Right forelimb (tissue), 1 donor: ENCODE results near the gene DAGLB.
A peak's percentile ranks its signal among the peaks of the same experiment; 100 is the strongest.
"Not testable (repeated sequence)": the region's sequence is repeated elsewhere in the genome, so short reads cannot be mapped to it uniquely, and the experiment has no call there.

Experiments
- DNase-seq: peaks from one replicate; pipeline ENCODE4 v3.0.0-alpha.2; 2018

DAGLB gene

DNA sequence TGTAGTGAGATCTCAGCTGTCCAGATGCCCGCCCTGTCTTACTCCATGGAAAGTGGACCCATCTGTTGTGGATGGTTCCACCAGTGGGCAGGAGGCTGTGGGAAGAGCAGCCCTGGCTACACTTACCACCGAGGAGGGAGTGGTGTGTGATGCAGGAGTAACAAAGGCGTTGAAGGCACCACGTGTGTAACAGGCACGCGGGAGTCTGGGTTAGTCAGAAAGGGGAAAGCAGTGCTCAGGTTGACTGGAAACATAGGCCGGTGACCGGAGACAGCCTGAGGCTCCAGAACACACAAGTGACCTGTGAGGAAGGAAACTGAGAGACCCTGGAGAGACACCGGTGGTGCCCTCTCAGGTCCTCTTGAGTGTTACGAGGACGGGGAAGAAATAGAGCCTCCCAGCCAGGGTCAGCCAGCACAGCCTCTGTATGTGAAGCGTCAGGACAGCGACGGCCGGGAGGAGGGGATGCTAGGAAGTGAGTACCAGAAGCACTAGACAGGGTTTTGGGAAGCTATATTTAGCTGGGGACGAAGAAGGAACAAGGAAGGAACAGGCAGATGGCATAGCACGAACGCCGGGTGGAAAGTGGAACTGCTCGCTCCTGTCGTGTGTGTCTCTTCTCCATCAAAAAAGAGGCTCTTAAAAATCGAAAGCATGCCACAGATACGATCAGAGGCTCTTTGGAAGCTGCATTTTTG, 51.7 kb downstream of the DAGLB start:
- no peak for DNase-seq

DNA sequence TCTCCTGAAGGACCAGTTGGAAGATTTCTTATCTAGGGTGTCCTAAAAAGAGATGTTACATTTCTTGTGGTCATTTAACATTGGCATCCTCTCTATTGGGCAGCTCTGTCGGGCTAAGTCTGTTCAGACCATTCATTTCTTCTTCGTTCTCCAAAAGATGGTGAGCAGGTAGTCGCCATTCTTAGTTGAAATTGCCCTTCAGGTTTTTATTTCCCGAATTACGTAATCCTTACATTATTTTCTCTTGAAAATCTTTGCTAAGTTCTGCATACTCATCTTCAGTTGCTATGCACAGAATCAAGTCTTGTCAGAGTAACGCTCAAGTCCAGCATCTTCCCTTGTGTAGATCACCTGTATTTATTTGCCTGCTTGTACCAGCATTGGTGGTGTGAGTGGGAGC, 53.6 kb downstream of the DAGLB start:
- no peak for DNase-seq

DNA sequence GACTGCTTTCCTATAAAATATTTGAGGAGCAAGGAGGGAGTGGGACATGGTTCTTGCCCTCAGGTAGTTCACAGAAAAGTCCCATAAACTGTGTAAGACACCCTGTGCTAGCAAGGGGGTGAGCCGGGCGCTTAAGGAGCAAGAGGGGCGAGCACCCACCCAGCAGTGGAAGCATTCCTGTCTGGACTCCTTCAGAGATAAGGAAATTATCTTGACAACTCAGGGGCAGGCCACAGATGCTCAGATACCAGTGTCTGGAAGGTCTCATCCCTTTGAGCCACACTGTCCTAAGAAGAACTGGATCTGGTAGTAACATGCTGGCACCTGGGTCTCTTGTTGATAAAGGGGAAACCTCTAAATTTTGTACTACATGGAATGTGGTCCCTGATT, 54.1 kb downstream of the DAGLB start:
- no peak for DNase-seq

DNA sequence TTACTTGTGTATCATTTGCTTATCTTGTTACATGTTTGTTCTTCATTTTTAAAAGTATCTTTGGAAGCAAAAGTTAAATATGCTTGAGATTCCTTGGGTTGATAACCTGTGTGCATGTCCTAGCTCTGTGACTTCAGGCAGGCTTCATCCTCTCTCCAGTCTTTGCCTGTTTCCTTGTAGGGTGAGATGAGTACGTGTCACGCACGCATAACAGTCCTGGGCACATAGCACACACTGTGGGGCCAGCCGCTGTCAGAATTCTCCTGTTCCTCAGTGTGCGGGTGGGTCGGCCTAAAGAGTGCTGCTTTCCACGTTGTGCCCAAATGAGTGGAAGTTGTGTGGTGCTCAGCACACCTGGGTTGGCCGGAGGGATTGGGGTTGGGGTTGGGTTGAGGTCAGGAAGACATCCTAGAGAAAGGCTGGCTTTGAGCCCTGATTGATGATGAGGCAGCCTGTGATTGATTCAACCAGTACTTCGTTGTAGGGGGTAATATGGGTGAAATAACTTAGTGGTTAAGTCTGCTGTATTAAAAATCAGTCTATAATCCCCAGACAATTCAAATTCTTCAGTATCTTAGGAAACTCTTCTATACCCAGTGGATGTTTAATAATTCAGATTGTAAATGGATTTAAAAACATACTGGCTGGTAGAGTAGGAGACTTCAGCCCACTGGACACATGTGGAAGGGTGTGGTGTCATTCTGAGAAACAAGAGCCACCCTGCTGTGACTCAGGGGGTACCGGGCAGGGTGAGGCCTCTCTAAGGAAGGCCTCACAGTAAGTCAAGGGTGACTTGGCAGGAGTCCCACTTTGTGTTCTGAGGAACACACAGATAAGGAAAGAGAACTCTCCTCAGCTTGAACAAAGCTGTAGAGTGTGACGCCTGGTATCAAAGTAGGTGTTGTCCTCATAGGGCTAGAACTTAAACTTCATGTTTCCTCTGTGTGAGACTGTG, 54.8 kb downstream of the DAGLB start:
- DNase-seq = no peak

GRCh38 chr7:6389728-6390127, 58.0 kb downstream of the DAGLB start:
- DNase-seq = no peak

GRCh38 chr7:6387734-6388294, 59.9 kb downstream of the DAGLB start:
- no peak for DNase-seq

DNA sequence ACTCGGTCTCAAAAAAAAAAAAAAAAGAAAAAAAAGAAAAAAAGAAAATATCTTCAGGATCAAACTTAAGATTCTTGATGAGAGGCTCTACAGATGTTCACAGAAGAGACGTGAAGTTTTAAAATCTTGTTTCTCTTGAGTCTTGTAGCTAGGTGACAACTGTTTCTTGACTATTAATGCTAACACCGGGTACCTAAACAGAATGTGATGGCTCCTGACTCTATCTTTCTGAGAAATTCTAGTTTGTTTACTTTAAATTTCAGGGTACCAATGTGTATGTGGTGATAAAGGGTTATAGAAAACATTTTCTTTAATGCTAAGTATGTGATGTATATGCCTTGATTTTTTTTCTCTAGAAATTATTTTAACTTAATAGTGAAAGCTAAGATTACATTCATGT, 61.0 kb downstream of the DAGLB start:
- no peak for DNase-seq

DNA sequence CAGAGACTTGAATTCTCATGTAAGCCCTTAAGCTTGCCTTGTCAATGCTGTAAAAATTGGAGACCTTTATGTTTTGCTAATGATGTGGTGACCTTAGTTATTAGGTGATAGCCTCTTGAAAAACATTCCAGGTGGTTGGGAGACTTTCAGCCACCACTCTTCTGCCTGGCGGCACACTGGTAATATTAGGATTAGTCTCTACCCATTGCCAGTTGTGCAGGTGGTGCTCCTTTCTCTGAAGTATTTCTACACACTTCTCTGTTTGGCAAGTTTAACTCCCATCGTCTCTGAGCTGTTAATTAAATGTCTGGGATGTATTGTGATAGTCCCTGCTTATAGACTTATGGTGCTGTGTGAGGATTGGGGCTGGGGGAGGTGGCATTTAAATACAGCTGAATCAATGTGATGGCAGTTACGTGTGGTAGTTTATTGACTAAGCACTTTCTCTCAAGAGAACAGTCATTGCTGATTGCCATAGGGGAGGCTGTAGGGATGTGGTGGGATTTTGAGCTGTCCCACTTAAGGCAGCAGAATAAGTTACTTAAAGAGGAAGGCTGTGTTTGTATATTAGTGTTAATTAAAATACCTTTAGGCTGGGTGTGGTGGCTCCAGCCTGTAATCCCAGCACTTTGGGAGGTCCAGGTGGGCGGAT, 61.7 kb downstream of the DAGLB start:
- no peak for DNase-seq

DNA sequence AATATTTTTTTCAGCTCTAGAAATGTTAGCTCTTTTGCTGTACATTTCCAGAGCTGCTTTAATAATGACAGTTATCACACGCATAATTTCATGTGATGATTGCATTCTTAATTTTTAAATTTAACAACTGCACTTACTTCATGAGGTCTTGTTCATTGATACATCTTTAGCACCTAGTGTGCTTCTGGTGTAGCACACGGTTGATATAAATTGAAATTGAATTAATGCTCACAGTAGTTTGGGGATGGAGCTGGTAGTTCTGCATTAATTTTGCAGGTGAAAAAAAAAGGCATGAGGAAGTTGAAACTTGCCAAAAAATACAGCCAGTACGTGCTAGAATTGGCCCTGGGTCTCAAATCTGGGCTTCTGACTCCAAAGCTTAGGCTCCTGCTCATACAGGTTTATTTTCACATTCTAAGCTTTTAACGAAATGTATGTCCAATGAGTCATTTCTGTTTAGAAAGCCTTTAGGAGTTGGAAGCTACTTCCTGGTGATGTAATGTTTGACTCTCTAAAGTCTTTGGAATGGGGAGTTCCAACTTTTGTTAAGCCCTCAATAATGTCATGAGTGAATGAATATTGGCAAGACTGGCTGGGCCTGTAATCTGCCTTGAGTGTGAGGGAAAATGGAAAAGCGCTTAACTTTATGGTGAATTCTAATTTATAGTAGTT, 62.5 kb downstream of the DAGLB start:
- peak; percentile 32 for DNase-seq

- DNase-seq = peak; percentile 4
Measured at GRCh38 chr7:6384327-6384726, 63.4 kb downstream of the DAGLB start.

- no peak for DNase-seq
Measured at GRCh38 chr7:6382817-6383216, 64.9 kb downstream of the DAGLB start.

DNA sequence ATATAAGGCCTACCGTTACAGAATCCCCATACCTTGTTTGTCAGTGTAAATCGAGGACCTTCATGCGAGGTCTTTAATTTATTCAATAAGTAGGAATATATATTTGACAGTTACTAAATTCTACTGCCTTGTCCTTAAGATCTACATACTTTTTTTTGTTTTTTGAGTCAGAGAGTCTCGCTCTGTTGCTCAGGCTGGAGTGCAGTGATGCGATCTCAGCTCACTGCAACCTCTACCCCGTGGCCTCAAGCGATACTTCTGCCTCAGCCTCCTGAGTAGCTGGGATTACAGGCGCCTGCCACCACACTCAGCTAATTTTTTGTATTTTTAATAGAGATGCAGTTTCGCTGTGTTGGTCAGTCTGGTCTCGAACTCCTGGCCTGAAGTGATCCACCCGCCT, 65.9 kb downstream of the DAGLB start:
- not testable (repeated sequence) for DNase-seq

- DNase-seq = no peak
Measured at GRCh38 chr7:6380310-6381095, 67.3 kb downstream of the DAGLB start.

- DNase-seq = no peak
Measured at GRCh38 chr7:6379886-6380285, 67.9 kb downstream of the DAGLB start.

DNA sequence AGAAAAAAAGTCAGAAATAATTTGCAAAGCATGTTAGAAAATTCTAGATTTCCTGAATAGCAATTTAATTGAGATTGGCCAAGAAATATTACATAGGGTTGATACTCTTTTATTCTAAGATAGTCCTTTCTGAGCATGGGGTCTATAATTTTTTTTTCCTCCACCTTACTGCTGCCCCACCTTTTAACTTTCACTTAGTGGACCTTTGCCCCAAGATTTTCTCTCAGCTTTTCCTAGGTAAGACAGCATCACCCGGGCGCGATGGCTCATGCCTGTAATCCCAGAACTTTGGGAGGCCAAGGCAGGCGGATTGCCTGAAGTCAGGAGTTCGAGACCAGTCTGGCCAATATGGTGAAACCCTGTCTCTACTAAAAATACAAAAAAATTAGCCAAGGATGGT, 69.2 kb downstream of the DAGLB start:
- not testable (repeated sequence) for DNase-seq

DNA sequence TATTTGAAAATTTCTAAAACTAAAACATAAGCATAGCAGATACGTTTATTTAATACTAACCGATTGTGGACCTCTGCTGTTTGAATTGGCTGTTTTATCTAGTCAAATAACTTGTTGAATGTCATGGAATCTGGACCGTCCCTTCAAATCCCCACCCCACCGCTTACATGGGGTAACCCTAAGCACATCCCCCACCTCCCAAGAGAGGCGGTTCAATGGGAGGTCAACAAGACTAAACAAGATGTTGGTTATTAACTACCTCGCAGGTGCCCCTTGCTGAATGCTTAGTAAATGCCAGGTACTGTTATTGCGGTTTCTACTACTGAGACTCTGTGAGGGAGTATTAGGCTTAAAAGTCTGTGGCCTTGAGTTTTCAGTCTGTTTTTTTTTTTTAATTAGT, 70.9 kb downstream of the DAGLB start:
- no peak for DNase-seq

DNA sequence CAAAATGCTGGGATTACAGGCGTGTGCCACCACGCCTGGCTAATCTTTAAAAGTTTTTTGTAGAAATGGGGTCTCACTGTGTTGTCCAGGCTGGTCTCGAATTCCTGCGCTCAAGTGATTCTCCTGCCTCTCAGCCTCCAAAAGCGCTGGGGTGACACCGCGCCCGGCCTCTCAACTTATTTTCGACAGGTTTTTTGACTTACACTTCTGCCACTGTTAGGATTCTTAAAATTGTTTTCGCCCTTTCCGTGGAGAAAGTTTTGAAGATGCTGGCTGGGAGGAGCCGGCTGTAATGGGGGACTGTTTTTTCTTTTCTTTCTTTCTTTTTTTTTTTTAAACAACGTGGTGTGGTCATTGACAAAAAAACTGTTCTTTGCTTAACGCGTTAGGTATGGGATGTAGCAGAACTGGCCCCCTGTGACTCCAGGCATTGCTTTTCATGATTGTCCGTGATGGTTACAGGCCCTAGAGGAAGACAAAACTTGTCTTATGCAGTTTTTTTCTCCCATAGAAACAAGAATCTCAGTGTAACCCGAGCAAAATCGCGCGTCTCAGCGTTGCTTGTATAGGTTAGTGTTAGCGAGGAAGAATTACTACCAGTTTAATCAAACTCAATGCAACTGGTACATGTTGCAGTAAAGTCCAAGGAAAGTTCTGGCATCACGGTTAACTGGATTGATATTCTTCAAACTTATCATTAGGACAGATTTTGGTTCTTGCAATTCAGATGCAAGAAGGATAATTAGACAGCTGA, 72.2 kb downstream of the DAGLB start:
- DNase-seq = no peak

- DNase-seq = no peak
Measured at GRCh38 chr7:6367701-6368211, 80.0 kb downstream of the DAGLB start.

DNA sequence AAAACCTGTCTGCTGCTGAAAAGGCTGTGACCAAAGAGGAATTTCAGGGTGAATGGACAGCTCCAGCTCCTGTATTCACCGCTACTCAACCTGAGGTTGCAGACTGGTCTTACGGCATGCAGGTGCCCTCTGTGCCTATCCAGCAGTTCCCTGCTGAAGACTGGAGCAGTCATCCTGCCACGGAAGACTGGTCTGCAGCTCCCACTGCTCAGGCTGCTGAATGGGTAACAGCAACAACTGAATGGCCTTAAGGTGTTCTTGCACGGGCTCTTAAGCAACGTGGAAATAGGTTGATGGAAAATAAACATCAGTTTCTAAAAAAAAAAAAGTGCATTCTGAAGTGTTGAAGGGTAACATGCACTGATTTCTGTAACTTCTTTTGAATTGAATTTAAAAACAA, 82.3 kb downstream of the DAGLB start:
- DNase-seq = no peak

- no peak for DNase-seq
Measured at GRCh38 chr7:6360841-6361240, 86.9 kb downstream of the DAGLB start.

GRCh38 chr7:6359734-6360133, 88.0 kb downstream of the DAGLB start:
- DNase-seq = no peak
